A673 (cell line): Measurements from ENCODE around the gene PRR35. TPM values are rescaled to one million over a fixed set of nuclear protein-coding genes. Genes with fewer than 3 reads are reported as not detected.

Experiments used
- BruUV-seq: library from RNA; stranded (reverse); fragments of 400-500 nt; replicated peaks from 2 replicates; lab custom pipeline; 2021; lab: Mats Ljungman, UMichigan
- CTCF ChIA-PET: fragments of 300-600 bp; sonication (Branson Sonifier 250); formaldehyde crosslinking; loops from one replicate; lab custom pipeline; 2022; ENCODE audit warnings: antibody characterized with exemption; lab: Charles Lee
- POLR2A ChIA-PET: fragments of 300-600 bp; sonication (Branson Sonifier 250); formaldehyde crosslinking; loops from one replicate; lab custom pipeline; 2022; ENCODE audit warnings: antibody characterized with exemption; ENCODE audit not compliant: low non-redundant PET; lab: Charles Lee
- DNase-seq: peaks from one replicate; pipeline ENCODE4 v3.0.0-alpha.2; 2015; ENCODE audit warnings: low spot score
- H3K27ac ChIP-seq: fragments of 200-600 bp; sonication (generic); 2 replicates; pipeline ENCODE4 v1.5.1; 2016; ENCODE audit warnings: mixed run types, low read depth, mild to moderate bottlenecking, mixed read lengths, antibody characterized with exemption, low read length; ENCODE audit not compliant: poor library complexity, severe bottlenecking
- H3K27me3 ChIP-seq: fragments of 200-600 bp; sonication (generic); replicated peaks from 2 replicates; pipeline ENCODE4 v1.6.1; 2017; ENCODE audit warnings: mixed run types, low read depth, mild to moderate bottlenecking, mixed read lengths, antibody characterized with exemption, low read length; ENCODE audit not compliant: insufficient read depth, poor library complexity
- H3K36me3 ChIP-seq: fragments of 200-600 bp; sonication (generic); 2 replicates; pipeline ENCODE4 v1.6.1; 2016; ENCODE audit warnings: mixed run types, mild to moderate bottlenecking, mixed read lengths, antibody characterized with exemption, low read length; ENCODE audit not compliant: insufficient read depth, poor library complexity, severe bottlenecking
- H3K4me1 ChIP-seq: fragments of 200-600 bp; sonication (generic); 2 replicates; pipeline ENCODE4 v1.6.1; 2017; ENCODE audit warnings: mixed run types, mild to moderate bottlenecking, mixed read lengths, antibody characterized with exemption, low read length; ENCODE audit not compliant: insufficient read depth, poor library complexity, severe bottlenecking
- H3K4me3 ChIP-seq: fragments of 200-600 bp; sonication (generic); 2 replicates; pipeline ENCODE4 v1.5.1; 2016; ENCODE audit warnings: low read depth, mixed run types, mild to moderate bottlenecking, mixed read lengths, low read length; ENCODE audit not compliant: poor library complexity, severe bottlenecking
- H3K9me3 ChIP-seq: fragments of 200-600 bp; sonication (generic); 2 replicates; pipeline ENCODE4 v1.6.1; 2016; ENCODE audit warnings: mixed run types, low read depth, mild to moderate bottlenecking, mixed read lengths, antibody characterized with exemption, low read length; ENCODE audit not compliant: poor library complexity, severe bottlenecking
- CTCF ChIP-seq: fragments of 300-800, 200-600 bp; sonication (generic); conservative IDR thresholded peaks from 2 replicates; pipeline ENCODE4 v1.5.1; 2017; ENCODE audit warnings: low read depth, mild to moderate bottlenecking, antibody characterized with exemption, low read length, moderate library complexity, mixed read lengths
- EZH2 ChIP-seq: fragments of 200-600 bp; sonication (generic); IDR thresholded peaks from 2 replicates; pipeline ENCODE4 v1.6.1; 2017; ENCODE audit warnings: borderline replicate concordance, low read depth, mild to moderate bottlenecking, mixed read lengths, antibody characterized with exemption, low read length; ENCODE audit not compliant: poor library complexity, severe bottlenecking
- intact Hi-C: fragments of 100-400 bp; cut with micrococcal nuclease; formaldehyde crosslinking; loops from one replicate; pipeline ENCODE4 v1.10.0; 2022; ENCODE audit not compliant: unreplicated experiment
- total RNA-seq: library from RNA; stranded (reverse); gene quantifications from 2 replicates; pipeline ENCODE4 v1.2.3, GENCODE V29; 2021

Gene PRR35
- total RNA-seq, 1 experiment from 2014 or later: not detected

- DNase-seq: no peak
- Histone ChIP-seq H3K27me3 (no peaks in the 10 kb centered on the region), H3K9me3 (no peaks in the 10 kb centered on the region), H3K4me1 (peaks cover 28% of the 10 kb centered on the region), H3K4me3 (no peak overlapping the region), H3K36me3 (no peaks in the 10 kb centered on the region), H3K27ac (no peak overlapping the region)
- intact Hi-C loops: no loop called here
- POLR2A ChIA-PET: no interaction called here
- CTCF ChIA-PET: no interaction called here
- no TSS peak for BruUV-seq
- TF ChIP-seq CTCF: no peak
- no peak for TF ChIP-seq EZH2
Measured at GRCh38 chr16:583470-583814, 23.2 kb downstream of the PRR35 start.

GRCh38 chr16:583815-584591 is 23.8 kb downstream of the PRR35 start:
- intact Hi-C loops: no loop called here
- DNase-seq: peak; percentile 37
- POLR2A ChIA-PET: no interaction called here
- Histone ChIP-seq H3K9me3 (no peaks in the 10 kb centered on the region), H3K36me3 (no peaks in the 10 kb centered on the region), H3K4me1 (peaks cover 28% of the 10 kb centered on the region), H3K4me3 (no peak overlapping the region), H3K27ac (no peak overlapping the region), H3K27me3 (no peaks in the 10 kb centered on the region)
- CTCF ChIA-PET: interaction anchor here (0.9 kb wide), 1 partner anchor 518 kb away, joined by 12 read pairs; no protein-coding TSS in a partner anchor
- no peak for TF ChIP-seq EZH2
- no peak for TF ChIP-seq CTCF
- BruUV-seq: no TSS peak

GRCh38 chr16:585351-585750 is 25.2 kb downstream of the PRR35 start:
- CTCF ChIA-PET: interaction anchor here (0.9 kb wide), 1 partner anchor 519 kb away, joined by 12 read pairs; no protein-coding TSS in a partner anchor
- intact Hi-C loops: loop anchor here (5.0 kb wide), 1 partner anchor 52 kb away; the partner anchor contains the start of gene METTL26
- POLR2A ChIA-PET: no interaction called here
- Histone ChIP-seq H3K27ac (no peak overlapping the region), H3K4me1 (peaks cover 28% of the 10 kb centered on the region), H3K4me3 (no peak overlapping the region), H3K36me3 (no peaks in the 10 kb centered on the region), H3K9me3 (no peaks in the 10 kb centered on the region), H3K27me3 (no peaks in the 10 kb centered on the region)
- no peak for DNase-seq
- TF ChIP-seq CTCF: no peak
- no peak for TF ChIP-seq EZH2
- no TSS peak for BruUV-seq
